GDM1 (cell line): Measurements from ENCODE around the gene CACNB2.

ENCODE experiments used
- DNase-seq: peaks from one replicate; lab custom pipeline; 2025; lab: John Stamatoyannopoulos, UW

CACNB2 gene

DNA sequence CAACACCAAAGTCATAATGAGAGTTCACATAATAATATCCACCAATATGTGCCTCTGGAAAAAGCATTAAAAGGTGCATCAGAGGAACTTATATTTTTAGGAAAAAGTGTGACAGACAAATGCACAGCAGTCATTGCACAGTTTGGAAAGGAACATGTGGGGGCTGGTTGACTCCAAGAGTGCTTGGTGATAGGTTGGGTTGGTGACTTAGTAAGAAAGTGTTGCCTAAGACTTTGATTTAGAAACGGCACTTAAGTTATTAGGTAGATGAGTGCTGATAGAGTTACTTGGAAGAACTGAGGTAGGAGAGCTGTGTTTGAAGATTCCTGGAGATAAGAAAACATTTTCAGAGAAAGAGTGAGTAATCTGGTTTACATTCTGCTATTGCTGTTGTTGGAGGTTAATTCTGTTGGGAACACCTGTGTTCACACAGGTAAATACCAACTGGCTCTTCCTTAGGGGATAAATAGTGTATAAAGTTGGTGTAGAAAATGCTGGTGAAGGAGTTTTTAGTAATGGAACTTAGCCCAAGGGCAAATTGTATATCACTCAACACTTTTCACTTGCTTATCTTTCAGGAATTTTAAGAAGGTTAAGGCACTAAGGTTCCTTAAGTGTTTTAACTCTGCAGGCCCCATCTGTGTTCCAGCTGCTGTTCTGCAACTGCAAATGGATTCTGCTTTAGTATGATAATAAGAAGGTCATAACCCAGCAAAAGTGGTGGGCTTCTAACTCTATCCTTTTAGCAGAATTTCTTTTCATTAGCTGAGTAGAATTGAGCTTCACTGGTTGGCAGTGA, 315.1 kb downstream of the CACNB2 start:
- no peak for DNase-seq

DNA sequence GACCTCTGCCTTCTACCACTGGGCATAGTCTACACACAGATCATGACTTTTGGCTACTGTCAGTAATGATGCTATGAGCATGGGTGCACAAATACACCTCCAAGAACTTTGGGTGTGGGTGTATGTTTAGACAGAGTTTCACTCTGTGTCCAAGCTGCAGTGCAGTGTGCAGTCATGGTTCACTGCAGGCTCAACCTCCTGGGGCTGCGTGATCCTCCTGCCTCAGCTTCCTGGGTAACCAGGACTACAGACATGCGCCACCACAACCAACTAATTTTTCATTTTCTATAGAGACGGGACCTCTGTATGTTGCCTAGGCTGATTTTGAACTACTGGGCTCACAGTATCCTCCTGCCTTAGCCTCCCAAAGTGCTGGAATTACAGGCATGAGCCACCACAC, 316.8 kb downstream of the CACNB2 start:
- DNase-seq: no peak

DNA sequence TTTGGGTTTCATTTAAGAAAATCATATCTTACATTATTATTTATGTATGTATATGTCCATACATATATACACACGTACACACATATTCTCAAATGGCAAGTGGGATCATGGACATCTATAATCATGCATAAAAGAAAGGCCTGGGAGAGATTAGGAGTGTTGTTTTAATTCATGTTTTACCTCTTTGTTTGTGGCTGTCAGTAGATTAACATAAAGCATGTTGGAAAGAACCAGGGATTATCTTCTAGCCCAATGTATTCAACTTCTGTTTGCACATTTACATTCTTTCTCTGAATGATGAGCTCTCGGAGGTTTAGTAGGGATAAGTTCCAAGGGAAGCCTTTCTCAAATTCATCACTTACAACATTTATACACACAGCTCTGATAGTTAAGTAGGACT, 319.8 kb downstream of the CACNB2 start:
- DNase-seq: no peak

DNA sequence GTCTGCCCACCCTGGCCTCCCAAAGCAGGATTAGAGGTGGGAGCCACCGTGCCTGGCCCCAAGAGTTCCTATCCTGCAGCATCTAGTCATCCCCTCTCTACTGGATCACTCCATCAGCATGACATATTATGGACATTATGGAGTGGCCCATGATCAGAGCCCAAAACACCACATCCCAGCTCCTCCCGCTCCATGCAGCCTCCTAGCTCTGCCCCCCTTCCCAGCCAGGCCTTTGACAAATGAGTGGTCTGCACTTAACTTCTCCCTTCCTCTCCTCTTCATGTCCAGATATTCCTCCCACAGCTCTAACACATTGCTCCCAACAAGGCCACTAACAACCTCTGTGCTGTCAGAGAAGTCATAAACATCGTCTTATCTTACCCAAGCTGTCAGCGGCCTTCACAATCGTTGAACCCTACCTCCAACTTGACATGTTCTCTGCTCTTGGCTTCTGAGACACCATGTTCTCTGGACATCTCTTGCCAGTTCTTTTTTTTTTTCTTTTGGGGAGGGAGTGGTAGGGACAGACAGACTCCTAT, 323.5 kb downstream of the CACNB2 start:
- DNase-seq: no peak

GRCh38 chr10:18469125-18469524, 328.9 kb downstream of the CACNB2 start:
- DNase-seq: no peak

DNA sequence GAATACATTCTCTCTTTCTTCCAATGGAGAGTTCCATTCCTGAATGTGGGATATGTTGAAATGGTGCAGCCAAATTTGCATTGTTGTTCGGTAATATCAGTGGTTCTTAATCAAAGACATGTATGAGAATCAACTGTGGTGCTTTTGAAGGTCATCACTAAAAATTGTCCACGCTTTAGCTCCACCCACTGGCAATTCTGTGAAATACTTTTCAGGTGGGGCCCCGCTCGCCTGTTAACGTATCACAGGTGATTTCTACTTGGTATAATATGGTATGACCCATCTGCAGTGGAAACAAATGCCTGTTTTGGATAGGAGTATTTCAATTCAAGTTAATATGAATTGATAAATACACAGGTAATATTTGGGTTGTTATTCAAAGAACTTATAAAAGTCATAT, 332.8 kb downstream of the CACNB2 start:
- no peak for DNase-seq

DNA sequence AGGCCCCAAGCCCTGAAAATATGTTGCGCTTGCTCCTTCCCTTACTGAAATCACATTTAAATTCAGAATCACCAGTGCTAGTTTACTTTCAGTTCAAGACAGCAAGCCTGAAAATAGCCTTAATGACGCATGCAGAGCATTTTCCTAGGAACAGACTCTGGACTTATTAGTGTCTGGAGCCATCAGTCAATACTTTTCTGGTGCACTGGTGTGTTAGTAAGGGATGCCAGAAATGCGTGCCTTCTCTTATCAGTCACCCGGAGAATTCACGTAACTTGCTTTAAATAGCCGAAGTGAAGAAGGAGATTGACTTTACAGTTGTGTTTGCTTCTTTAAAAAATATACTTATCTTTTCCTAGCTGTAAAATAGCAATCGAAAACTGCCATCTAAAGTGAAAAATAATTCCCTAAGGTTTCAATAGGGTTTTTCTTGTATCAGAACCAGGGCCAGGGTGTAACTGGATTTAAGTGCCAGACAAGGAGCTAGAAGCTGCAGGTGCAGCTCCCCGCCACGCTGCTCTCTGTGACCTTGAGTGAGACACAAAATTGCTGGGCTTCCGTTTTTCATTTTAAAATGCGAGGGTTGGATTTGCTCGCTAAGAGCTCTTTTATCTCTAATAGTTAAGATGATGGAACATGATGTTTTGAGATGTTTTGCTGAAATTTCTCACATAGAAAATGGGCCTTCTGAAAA, 333.3 kb downstream of the CACNB2 start:
- DNase-seq: no peak

DNA sequence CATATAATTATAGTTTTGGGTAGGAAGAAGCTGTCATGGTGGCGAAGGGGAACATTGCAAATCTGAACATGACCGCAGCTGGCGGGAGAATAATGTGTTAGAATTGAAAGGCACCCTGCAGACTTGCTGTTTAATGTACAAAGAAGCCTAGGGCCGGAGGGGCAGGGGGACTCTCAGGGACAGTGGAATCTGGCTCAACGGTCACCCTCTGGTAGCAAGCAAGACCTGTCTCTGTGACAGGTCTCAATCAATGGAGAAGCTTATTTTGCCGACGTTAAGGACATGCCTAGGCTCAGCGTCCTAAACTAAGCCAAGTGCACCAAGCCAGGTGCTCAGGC, 333.9 kb downstream of the CACNB2 start:
- no peak for DNase-seq

GRCh38 chr10:18476076-18476647, 335.9 kb downstream of the CACNB2 start:
- DNase-seq: no peak

- DNase-seq: no peak
Measured at GRCh38 chr10:18478354-18478753, 338.1 kb downstream of the CACNB2 start.

GRCh38 chr10:18479502-18479901, 339.3 kb downstream of the CACNB2 start:
- DNase-seq: no peak

GRCh38 chr10:18483516-18484186, 343.4 kb downstream of the CACNB2 start:
- DNase-seq: no peak

DNA sequence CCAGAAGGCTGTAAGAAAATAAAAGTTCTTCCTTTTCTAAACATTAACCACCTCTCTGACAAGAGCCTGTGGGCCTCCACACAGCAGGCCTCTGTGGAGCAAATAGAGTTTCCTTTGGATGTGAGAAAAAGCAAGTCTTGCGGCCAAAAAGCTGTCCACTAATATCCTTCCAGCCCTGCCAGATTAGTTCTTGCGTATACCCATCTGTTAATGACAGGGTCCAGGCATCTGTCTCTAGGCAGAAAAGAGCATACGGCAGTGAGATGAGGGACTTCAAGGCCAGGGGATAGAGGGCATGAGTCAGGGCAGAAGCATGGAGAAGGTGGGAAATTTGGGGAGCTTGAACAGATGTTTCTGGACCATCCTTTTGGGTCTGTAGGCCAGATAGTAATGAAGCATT, 346.2 kb downstream of the CACNB2 start:
- no peak for DNase-seq

- no peak for DNase-seq
Measured at GRCh38 chr10:18490755-18491154, 350.5 kb downstream of the CACNB2 start.

GRCh38 chr10:18497806-18498369, 357.7 kb downstream of the CACNB2 start:
- no peak for DNase-seq

DNA sequence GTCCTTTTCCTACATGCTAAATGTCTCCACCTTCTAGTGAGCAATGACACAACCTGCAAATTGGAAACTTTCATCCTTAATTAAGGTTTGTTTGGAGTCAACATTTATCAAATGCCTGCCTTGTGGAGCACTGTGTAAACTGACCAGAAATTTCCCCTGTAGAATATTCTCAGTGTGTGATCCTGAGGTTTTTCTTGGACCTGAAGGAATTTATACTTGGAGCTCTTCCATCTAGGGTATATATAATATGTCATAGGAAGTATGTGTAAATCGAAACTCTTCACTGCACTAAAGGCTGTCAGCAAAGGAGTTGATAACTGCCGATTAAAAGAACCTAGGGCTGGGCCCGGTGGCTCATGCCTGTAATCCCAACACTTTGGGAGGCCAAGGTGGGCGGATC, 358.8 kb downstream of the CACNB2 start:
- DNase-seq: no peak

- DNase-seq: no peak
Measured at GRCh38 chr10:18500576-18500975, 360.4 kb downstream of the CACNB2 start.

- no peak for DNase-seq
Measured at GRCh38 chr10:18501198-18501597, 361.0 kb downstream of the CACNB2 start.

DNA sequence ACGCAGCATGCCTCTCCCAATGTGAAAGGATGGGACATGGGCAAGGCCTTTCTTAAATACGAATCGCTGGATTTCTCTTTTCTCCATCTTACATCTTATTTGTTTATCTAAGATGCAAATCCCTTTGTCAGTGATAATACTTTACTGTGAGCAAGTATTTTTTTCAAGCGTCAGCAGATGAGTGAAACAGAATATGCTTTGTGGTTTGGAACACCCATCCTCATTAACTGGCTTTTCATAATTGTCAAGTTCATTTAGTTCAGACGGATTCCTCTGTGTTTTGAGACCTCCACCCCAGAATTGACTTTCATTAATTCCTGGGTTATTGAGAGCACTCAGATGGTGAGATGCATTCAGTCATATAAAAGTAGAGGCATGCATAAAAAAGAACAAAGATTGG, 361.4 kb downstream of the CACNB2 start:
- no peak for DNase-seq

DNA sequence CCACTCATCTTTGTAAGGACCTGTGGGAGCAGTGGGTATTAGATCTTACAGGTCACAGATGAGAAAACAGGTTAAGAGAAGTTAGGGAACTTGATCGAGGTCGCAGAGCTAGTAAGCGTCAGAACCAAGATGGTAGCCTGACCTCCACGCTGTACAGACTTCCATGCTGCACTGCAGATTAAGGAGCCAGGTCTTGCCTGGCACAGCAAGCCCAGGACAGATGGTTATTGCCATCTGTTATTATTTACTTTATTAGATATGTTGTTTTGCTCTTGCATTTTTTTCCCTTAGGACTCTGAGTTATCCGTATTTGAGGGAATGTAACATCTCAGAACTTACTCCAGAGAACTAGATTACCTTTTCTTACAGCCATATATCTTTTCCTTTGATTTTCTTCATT, 363.9 kb downstream of the CACNB2 start:
- DNase-seq: no peak

DNA sequence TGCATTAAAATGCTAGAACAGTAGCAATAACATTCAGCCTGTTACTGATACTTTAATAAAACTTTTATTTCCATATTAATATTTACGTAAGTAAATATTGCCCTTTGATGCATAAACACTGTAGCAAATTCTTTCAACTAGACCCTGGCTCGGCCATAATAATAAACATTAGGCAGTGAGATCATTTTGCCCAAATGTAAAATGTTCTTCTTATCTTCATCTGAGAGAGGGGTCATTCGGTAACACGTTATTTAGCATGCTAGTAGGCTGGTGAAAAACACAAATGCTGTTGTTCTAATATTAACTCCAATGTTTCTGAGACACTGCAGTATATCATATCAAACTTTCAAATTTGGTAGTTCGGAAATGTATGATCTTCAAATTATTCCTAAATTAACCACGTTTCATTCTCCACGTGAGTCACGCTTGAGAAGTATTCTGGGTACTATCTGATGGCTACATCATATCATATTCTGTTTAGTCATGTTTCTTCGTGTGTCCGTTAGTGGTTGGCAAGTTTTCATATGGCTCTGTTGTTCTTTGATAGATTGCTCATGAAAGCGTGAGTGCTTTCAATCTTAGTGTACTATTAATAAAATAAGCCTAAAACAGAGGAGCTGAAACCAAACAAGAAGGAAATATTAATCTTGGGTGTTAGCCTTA, 365.4 kb downstream of the CACNB2 start:
- no peak for DNase-seq

- no peak for DNase-seq
Measured at GRCh38 chr10:18508587-18508986, 368.4 kb downstream of the CACNB2 start.
